GM10266 (cell line): ENCODE measurements around the gene RAP1B.

Source experiments
- DNase-seq: peaks from one replicate; pipeline ENCODE4 v3.0.0; 2012; ENCODE audit errors: extremely low spot score
- TF ChIP-seq, protein P1 (sequence below): IDR thresholded peaks from 2 replicates; pipeline ENCODE4 v1.5.1; 2012; ENCODE audit warnings: mild to moderate bottlenecking, low read depth; ENCODE audit not compliant: control insufficient read depth, insufficient read depth; ENCODE audit errors: missing control alignments

Gene RAP1B

DNA sequence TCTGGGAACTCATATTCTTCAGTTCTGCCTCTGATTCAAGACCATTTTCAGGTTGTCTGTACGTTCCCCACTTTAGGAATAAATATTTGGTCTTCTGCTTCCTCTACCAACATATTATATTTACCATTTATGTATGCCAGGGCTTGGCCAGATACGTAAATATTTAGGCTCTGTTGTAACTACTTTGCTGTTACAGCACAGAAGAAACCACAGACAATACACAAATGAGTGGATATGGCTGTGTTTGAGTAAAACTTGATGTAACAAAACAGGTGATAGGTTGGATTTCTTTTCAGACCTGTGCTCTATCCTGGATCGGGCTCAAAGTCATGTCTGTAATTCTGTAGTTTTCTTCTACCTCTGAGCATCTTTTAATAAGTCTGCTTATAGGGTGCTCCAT is 37.5 kb downstream of the RAP1B start:
- no peak for DNase-seq
- TF ChIP-seq, protein P1, sequence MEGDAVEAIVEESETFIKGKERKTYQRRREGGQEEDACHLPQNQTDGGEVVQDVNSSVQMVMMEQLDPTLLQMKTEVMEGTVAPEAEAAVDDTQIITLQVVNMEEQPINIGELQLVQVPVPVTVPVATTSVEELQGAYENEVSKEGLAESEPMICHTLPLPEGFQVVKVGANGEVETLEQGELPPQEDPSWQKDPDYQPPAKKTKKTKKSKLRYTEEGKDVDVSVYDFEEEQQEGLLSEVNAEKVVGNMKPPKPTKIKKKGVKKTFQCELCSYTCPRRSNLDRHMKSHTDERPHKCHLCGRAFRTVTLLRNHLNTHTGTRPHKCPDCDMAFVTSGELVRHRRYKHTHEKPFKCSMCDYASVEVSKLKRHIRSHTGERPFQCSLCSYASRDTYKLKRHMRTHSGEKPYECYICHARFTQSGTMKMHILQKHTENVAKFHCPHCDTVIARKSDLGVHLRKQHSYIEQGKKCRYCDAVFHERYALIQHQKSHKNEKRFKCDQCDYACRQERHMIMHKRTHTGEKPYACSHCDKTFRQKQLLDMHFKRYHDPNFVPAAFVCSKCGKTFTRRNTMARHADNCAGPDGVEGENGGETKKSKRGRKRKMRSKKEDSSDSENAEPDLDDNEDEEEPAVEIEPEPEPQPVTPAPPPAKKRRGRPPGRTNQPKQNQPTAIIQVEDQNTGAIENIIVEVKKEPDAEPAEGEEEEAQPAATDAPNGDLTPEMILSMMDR = no peak

DNA sequence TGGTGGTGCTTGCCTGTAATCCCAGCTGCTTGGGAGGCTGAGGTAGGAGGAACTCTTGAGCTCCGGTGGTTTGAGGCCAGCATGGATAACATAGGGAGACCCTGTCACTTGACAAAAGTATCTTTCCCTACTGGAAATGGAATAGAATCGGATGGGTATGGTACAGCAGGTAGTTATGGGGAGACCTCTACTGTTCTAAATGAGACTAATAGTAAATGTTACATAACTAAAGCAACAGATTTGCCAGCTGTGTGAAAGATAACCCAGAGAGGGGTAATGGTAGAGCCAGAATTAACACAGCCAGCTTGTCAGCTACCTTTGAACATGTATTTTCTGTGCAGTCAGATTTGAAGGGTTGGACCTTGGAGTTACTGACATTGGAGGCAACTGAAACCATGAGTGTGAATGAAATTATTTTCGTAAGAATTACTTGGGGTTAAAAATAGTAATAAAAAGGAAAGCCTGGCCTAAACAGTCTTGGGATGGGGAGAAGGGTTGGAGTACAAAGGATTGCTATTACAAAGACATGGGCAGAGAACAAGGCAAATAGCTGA is 54.4 kb downstream of the RAP1B start:
- DNase-seq = no peak

DNA sequence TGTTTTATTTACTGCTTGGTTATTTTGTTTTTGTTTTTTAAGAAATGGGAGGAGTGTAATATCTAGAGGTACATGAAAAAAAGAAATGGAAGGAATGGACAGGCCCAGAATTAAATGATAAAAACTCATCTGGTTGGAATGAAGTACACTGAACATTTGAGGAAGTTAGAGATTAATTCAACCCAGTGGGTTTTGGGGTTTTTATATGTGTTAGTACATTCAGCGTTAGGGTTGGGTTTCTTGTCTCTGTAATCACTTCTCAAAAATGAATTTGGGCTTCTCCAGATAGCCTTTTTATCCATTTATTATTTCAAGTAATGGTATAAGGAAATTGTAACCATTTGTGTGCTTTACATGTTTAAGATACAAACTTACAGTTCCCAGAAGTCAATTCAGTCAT is 56.6 kb downstream of the RAP1B start:
- no peak for DNase-seq
- TF ChIP-seq, protein P1 = no peak

More for the DNA sequence above, 54.4 kb downstream of the RAP1B start:
- TF ChIP-seq, protein P1 = no peak

DNA sequence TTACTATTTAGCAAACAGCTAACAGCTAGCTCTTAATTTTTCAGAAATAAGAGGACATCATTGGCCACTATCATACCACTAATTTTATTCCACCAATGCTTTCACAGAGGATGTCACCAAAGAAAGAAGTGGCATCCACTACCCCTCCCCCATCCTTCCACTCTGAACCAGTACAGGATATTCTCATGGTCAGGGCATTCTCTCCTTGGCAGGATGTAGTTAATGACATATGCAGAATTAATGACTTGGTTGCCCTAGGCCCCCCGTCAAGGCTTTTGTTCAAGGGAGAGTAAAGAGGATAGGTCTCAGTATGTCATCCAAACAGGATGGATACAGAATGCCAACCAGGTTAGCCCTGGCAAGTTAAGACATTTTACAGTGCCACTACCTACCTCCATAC is 57.2 kb downstream of the RAP1B start:
- no peak for DNase-seq
- TF ChIP-seq, protein P1 = no peak

DNA sequence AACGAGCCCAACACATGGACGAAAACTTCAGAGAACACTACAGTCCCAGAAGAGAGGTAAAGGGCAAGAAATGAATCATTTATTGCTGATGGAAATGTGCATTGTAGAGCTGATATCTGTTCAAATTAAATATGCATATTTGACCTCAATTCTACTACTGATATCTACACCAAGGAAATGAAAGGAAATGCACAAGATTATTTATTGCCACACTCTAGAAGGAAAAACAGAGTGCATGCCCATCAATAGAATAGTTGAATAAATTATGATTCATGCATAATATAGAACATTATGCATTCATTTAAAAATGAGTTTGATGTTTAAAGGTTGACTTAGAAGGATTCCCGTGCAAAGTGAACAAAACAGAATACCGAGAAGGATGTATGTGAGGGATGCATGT is 60.5 kb downstream of the RAP1B start:
- TF ChIP-seq, protein P1 = no peak
- no peak for DNase-seq

DNA sequence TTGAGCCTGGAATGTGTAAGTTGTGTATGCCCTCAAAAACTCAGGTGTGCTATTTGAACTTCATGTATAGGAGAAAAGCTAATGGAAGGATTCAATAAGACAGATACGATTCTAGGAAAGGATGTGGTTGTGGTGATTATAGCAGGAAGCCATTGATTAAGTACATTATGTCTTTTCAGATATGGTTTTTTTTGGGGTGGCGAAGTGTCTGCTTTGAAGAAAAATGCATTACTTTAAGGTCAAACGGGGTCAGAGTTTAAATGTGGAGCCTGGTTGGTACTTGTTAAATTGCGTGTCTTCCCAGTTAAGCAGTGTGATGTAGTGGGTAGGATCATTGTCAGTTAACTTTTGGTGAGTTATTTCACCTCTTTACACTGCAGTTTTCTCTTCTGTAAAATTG is 63.1 kb downstream of the RAP1B start:
- TF ChIP-seq, protein P1 = no peak
- DNase-seq = no peak

DNA sequence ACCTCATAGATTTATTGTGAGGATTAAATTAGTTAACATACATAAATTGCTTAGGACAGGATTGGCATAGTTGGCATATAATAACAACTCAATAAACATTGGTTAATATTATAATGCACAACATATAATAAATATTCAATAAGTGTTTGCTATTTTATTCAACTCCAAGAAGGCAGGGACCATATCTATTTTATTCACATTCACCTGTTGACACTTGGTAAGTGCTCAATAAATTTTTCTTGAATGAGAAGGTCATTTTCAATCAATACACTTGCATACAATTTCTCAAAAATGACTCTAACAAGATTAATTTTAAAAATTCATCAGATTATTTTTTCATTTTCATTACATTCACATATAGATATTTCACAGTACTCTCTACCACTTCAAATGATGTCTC is 63.7 kb downstream of the RAP1B start:
- no peak for DNase-seq
- TF ChIP-seq, protein P1 = no peak
